NCI-H526 treated with DMSO at 0.1 percent for 48 hours (cell line): ENCODE results near the gene DET1.
"Not testable (repeated sequence)": the region's sequence is repeated elsewhere in the genome, so short reads cannot be mapped to it uniquely, and the experiment has no call there.

ENCODE experiments used
- DNase-seq: peaks from one replicate; lab custom pipeline; 2025; lab: John Stamatoyannopoulos, UW

DET1 gene

GRCh38 chr15:88540350-88540749, 6.1 kb downstream of the DET1 start:
- not testable (repeated sequence) for DNase-seq

GRCh38 chr15:88539441-88539840, 7.0 kb downstream of the DET1 start:
- DNase-seq: no peak

GRCh38 chr15:88538972-88539371, 7.5 kb downstream of the DET1 start:
- no peak for DNase-seq

- no peak for DNase-seq
These were observed 8.7 kb downstream of the DET1 start for GRCh38 chr15:88537591-88538317.

- no peak for DNase-seq
These were observed 10.7 kb downstream of the DET1 start for GRCh38 chr15:88535607-88536313.

GRCh38 chr15:88535100-88535499, 11.4 kb downstream of the DET1 start:
- DNase-seq: no peak

- DNase-seq: no peak
These were observed 13.1 kb downstream of the DET1 start for GRCh38 chr15:88533376-88533775.

GRCh38 chr15:88529021-88529630, 17.4 kb downstream of the DET1 start:
- DNase-seq: no peak

GRCh38 chr15:88526247-88526879, 20.1 kb downstream of the DET1 start:
- no peak for DNase-seq

- no peak for DNase-seq
These were observed 21.1 kb downstream of the DET1 start for GRCh38 chr15:88525418-88525817.

GRCh38 chr15:88524094-88524493, 22.4 kb downstream of the DET1 start:
- not testable (repeated sequence) for DNase-seq

GRCh38 chr15:88518903-88519302, 27.6 kb downstream of the DET1 start:
- no peak for DNase-seq

- no peak for DNase-seq
These were observed 33.3 kb downstream of the DET1 start for GRCh38 chr15:88513195-88513594.

GRCh38 chr15:88512601-88513000, 33.9 kb downstream of the DET1 start:
- no peak for DNase-seq

- DNase-seq: no peak
These were observed 34.4 kb downstream of the DET1 start for GRCh38 chr15:88512078-88512477.

GRCh38 chr15:88511161-88511560, 35.3 kb downstream of the DET1 start:
- DNase-seq: no peak

- no peak for DNase-seq
These were observed 36.5 kb downstream of the DET1 start for GRCh38 chr15:88509964-88510363.

- DNase-seq: no peak
These were observed 37.2 kb downstream of the DET1 start for GRCh38 chr15:88509321-88509720.

GRCh38 chr15:88506628-88507027, 39.9 kb downstream of the DET1 start:
- DNase-seq: no peak

- no peak for DNase-seq
These were observed 40.8 kb downstream of the DET1 start for GRCh38 chr15:88505721-88506120.

- DNase-seq: no peak
These were observed 42.0 kb downstream of the DET1 start for GRCh38 chr15:88504445-88504844.

- DNase-seq: no peak
These were observed 47.5 kb downstream of the DET1 start for GRCh38 chr15:88498996-88499395.
